Sigmoid colon (tissue), 4 donors: ENCODE data around the gene ZC3H11A.
"Not testable (repeated sequence)": the region's sequence is repeated elsewhere in the genome, so short reads cannot be mapped to it uniquely, and the experiment has no call there.

ENCODE experiments used
- EP300 ChIP-seq, 4 donors: sonication (generic); formaldehyde crosslinking; IDR thresholded peaks; one replicate each; pipeline ENCODE4 v1.6.1; 2017; ENCODE audit warnings: antibody characterized with exemption in 4 of 4
- POLR2A ChIP-seq, 2 donors: fragments of 450-650 bp; IDR thresholded peaks; one replicate each; pipeline ENCODE4 v1.6.1; 2016; ENCODE audit warnings: antibody characterized with exemption in 2 of 2, mild to moderate bottlenecking in 2 of 2, moderate library complexity in 2 of 2
- POLR2AphosphoS5 ChIP-seq, 4 donors: sonication (generic); formaldehyde crosslinking; IDR thresholded peaks; one replicate each; pipeline ENCODE4 v1.6.1; 2017; ENCODE audit warnings: antibody characterized with exemption in 4 of 4
- TF ChIP-seq, protein P1 (sequence below), 4 experiments: fragments of 450-650 bp in 3 of 4; fragments of 200-600 bp in 1 of 4; IDR thresholded peaks; one replicate each; pipeline ENCODE4 v1.5.1; 2016 to 2019; ENCODE audit warnings: antibody characterized with exemption in 4 of 4, mild to moderate bottlenecking in 3 of 4, moderate library complexity in 2 of 4

DNA sequence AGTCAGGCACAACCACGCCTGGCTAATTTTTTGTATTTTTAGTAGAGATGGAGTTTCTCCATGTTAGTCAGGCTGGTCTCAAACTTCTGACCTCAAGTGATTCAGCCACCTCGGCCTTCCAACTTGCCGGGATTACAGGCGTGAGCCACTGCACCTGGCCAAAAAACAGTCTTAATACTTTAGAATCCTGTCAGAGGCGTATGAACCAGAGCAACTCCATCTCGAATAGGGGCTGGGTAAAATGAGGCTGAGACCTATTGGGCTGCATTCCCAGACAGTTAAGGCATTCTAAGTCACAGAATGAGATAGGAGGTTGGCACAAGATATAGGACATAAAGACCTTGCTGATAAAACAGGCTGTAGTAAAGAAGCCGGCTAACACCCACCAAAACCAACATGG, 33.5 kb upstream of the ZC3H11A start:
- TF ChIP-seq, protein P1, sequence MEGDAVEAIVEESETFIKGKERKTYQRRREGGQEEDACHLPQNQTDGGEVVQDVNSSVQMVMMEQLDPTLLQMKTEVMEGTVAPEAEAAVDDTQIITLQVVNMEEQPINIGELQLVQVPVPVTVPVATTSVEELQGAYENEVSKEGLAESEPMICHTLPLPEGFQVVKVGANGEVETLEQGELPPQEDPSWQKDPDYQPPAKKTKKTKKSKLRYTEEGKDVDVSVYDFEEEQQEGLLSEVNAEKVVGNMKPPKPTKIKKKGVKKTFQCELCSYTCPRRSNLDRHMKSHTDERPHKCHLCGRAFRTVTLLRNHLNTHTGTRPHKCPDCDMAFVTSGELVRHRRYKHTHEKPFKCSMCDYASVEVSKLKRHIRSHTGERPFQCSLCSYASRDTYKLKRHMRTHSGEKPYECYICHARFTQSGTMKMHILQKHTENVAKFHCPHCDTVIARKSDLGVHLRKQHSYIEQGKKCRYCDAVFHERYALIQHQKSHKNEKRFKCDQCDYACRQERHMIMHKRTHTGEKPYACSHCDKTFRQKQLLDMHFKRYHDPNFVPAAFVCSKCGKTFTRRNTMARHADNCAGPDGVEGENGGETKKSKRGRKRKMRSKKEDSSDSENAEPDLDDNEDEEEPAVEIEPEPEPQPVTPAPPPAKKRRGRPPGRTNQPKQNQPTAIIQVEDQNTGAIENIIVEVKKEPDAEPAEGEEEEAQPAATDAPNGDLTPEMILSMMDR (IDR thresholded peaks at IDR 0.05), result not testable (repeated sequence)
- TF ChIP-seq POLR2A, EP300, POLR2AphosphoS5 (IDR thresholded peaks at IDR 0.05): not testable (repeated sequence)
